Endothelial cell of umbilical vein (primary cell): ENCODE measurements around the gene ANGPT4.

Source experiments
- CTCF ChIP-seq, 2 donors: IDR thresholded peaks; 1 replicate in 1 of 2; 2 replicates in 1 of 2; pipeline ENCODE4 v1.5.1; 2011; ENCODE audit warnings: low read length in 2 of 2, mild to moderate bottlenecking in 2 of 2, moderate library complexity in 2 of 2, control low read depth in 1 of 2, inconsistent platforms in 1 of 2, low read depth in 1 of 2; ENCODE audit not compliant: insufficient read depth in 1 of 2; ENCODE audit errors: extremely low read depth in 1 of 2
- EZH2 ChIP-seq: IDR thresholded peaks from 2 replicates; pipeline ENCODE4 v1.6.1; 2012; ENCODE audit warnings: borderline replicate concordance, low read depth, mild to moderate bottlenecking, moderate library complexity, low read length, inconsistent platforms; ENCODE audit not compliant: severe bottlenecking
- FOS ChIP-seq: IDR thresholded peaks from 2 replicates; pipeline ENCODE4 v1.6.1; 2011; ENCODE audit warnings: mild to moderate bottlenecking, low read length, moderate library complexity, borderline replicate concordance; ENCODE audit not compliant: insufficient read depth
- GATA2 ChIP-seq: IDR thresholded peaks from 2 replicates; pipeline ENCODE4 v1.7.0; 2011; ENCODE audit warnings: low read depth, mild to moderate bottlenecking, moderate library complexity, mixed read lengths, low read length; ENCODE audit not compliant: insufficient read length, insufficient read depth
- JUN ChIP-seq: IDR thresholded peaks from 2 replicates; pipeline ENCODE4 v1.6.1; 2011; ENCODE audit warnings: borderline replicate concordance, low read depth; ENCODE audit not compliant: insufficient read length, insufficient read depth
- MYC ChIP-seq: IDR thresholded peaks from one replicate; pipeline ENCODE4 v1.6.1; 2011; ENCODE audit warnings: mild to moderate bottlenecking, low read depth, low read length
- POLR2A ChIP-seq: IDR thresholded peaks from 2 replicates; pipeline ENCODE4 v1.6.1; 2012; ENCODE audit warnings: low read depth, mild to moderate bottlenecking, control low read depth, low read length
- POLR2AphosphoS5 ChIP-seq: IDR thresholded peaks from 2 replicates; pipeline ENCODE4 v1.6.1; 2012; ENCODE audit warnings: low read depth, mild to moderate bottlenecking, control low read depth, low read length, moderate library complexity; ENCODE audit not compliant: insufficient read depth

GRCh38 chr20:914727-915498, 1.2 kb downstream of the ANGPT4 start:
- TF ChIP-seq CTCF (IDR thresholded peaks at IDR 0.05; ENCODE audit: extremely low read depth in 1 of 2, insufficient read depth in 1 of 2, low read depth in 1 of 2, low read length in 2 of 2) (no peak), POLR2A (no peak), FOS (no peak), MYC (no peak), EZH2 (no peak), POLR2AphosphoS5 (no peak), JUN (no peak), GATA2 (no peak)
